Heart right ventricle (tissue), 16 donors: Measurements from ENCODE around the gene TSPAN9. TPM values are rescaled to one million over a fixed set of nuclear protein-coding genes. Genes with fewer than 3 reads are reported as not detected.
A peak's percentile ranks its signal among the peaks of the same experiment; 100 is the strongest.

Experiments
- ATAC-seq, 8 donors: fragments of 200-7000 bp; cut with Tn5 transposase; one replicate each; pipeline ENCODE4 v1.9.1; 2020; ENCODE audit warnings: mild to moderate bottlenecking in 8 of 8, moderate library complexity in 8 of 8, moderate number of reproducible peaks in 1 of 8
- DNase-seq, 2 donors: peaks; one replicate each; pipeline ENCODE4 v3.0.0-alpha.2; 2020
- H3K27ac ChIP-seq, 10 donors: fragments of 200-600 bp; sonication (generic) in 2 of 10; one replicate each; pipeline versions ENCODE4 v1.5.0 to v1.8.0; 2020 to 2022; ENCODE audit warnings: mild to moderate bottlenecking in 3 of 10
- H3K27me3 ChIP-seq, 7 donors: fragments of 200-600 bp; one replicate each; pipeline ENCODE4 v1.8.0; 2021 to 2022; ENCODE audit warnings: mild to moderate bottlenecking in 2 of 7
- H3K36me3 ChIP-seq, 9 donors: fragments of 200-600 bp; sonication (generic) in 1 of 9; one replicate each; pipeline versions ENCODE4 v1.5.0 to v1.8.0; 2020 to 2022; ENCODE audit warnings: mild to moderate bottlenecking in 2 of 9
- H3K4me1 ChIP-seq, 9 donors: fragments of 200-600 bp; sonication (generic) in 1 of 9; one replicate each; pipeline versions ENCODE4 v1.5.0 to v1.8.0; 2020 to 2022; ENCODE audit warnings: mild to moderate bottlenecking in 4 of 9
- H3K4me3 ChIP-seq, 10 donors: fragments of 200-600 bp; sonication (generic) in 2 of 10; one replicate each; pipeline versions ENCODE4 v1.5.0 to v1.8.0; 2020 to 2022; ENCODE audit warnings: mild to moderate bottlenecking in 7 of 10, moderate library complexity in 2 of 10
- H3K9me3 ChIP-seq, 11 donors: fragments of 200-600 bp in 10 of 11; sonication (generic) in 2 of 11; one replicate each; pipeline versions ENCODE4 v1.5.0 to v1.8.0; 2013 to 2022; ENCODE audit warnings: mild to moderate bottlenecking in 2 of 11, control low read depth in 1 of 11, moderate library complexity in 1 of 11
- WGBS, 2 donors: extraction: QIAGEN DNeasy Blood & Tissue Kit; methylation state at CpG; one replicate each; pipeline ENCODE4 v1.1.7; 2013; ENCODE audit warnings: inconsistent platforms in 1 of 2; 5-methylcytosine and 5-hydroxymethylcytosine counted together
- intact Hi-C, 10 donors: fragments of 100-400 bp; cut with DNase I; formaldehyde crosslinking; loops; one replicate each; pipeline versions ENCODE4 v1.11.1 to v1.14.2; 2022
- polyA plus RNA-seq, 2 donors: library from polyadenylated mRNA; stranded (reverse); fragments of 200-250 nt; gene quantifications; one replicate each; pipeline ENCODE4 v1.2.3, GENCODE V29; 2013
- total RNA-seq, 10 donors: library from RNA; stranded (reverse); fragmentation: NEBNext Ultra II Directional in 3 of 10; extraction: Animal tissue kit (Norgen Biotek cat#: 25700) in 3 of 10; gene quantifications; one replicate each; pipeline versions ENCODE4 v1.2.1 to v1.2.4, GENCODE V29; 2021 to 2023
- TF ChIP-seq, protein P1 (sequence below), 9 donors: fragments of 200-600 bp; sonication (generic) in 2 of 9; IDR thresholded peaks; one replicate each; pipeline versions ENCODE4 v1.5.0 to v1.8.0; 2021 to 2022; ENCODE audit warnings: antibody characterized with exemption in 9 of 9, mild to moderate bottlenecking in 5 of 9, moderate library complexity in 1 of 9
- donor health status: Arrhythmogenic right ventricular cardiomyopathy.
- donor health status: ischemic (EF 13 %, LVEDD 7.1; RV severe dilation, severe dysfunction).
- donor health status: healthy with polysubstance abuse.
- donor health status: DM: no; HTN: yes; CAD: no.
- donor health status: DM: no; HTN: no; CAD: no.
- donor health status: ischemic (EF 25% LVEDD 6.9; RV normal size, moderate dysfunction).
- donor health status: ischemic (EF 25% LVEDD 5.7; RV mildly dilated, moderate dysfunction).
- donor health status: healthy.
- donor health status: DM: yes; HTN: yes; CAD: no.
- donor health status: Ischemic cardiomyopathy.
- donor health status: ischemic (EF 35%, LVEDD 5.7; RV mildly dilated, moderate dysfunction).
- donor health status: nonischemic (EF 11% LVEDD 7.7; RV severe dilation, severe dysfunction).
- donor health status: DM: yes; HTN: yes; CAD: no.
- donor health status: PGD.
- donor health status: ischemic (EF 29% LVEDD 5.4; RV normal size, mild dysfunction).
- donor health status: nonischemic (EF 23%, LVEDD 6.1; RV moderate dilation, normal function).

TSPAN9 gene
- total and polyA plus RNA-seq, 12 donors = 63.0 to 401 (median 251) TPM

DNA sequence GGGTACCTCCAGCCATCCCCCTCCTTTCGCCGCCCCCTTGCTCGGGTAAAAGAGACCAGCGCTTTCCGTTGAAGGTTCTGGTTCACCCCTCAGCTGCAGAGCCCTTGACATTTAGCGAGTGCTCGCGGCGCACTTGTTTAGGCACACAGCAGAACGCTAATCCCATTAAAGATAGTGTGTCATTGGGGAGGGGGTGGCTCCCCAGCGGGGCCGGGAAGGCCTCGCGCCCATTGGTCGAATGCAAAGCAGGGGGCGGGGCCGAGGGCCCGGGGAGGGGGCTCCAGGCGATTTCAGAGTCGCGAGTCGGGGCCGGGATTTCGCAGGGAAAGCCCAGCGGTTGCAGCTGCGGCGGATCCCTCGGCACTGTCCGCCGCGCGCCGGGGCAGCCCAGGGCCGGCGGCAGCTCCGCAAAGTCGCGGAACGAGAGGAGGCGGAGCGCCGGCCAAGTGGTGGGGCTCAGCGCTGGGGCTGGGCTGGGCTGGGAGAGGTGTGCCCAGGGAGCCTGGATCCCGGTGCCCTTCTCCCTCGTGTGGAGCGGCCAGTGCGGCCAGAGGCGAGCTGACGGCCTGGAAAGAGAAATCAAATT lies 122.9 kb downstream of the TSPAN9 start:
- H3K4me3 ChIP-seq = peak overlapping the region; percentile 41 to 79 (median 58)
- WGBS, 2 donors = 3 to 25% methylated on average over 44 to 49 of the region's 49 CpGs
- peak overlapping the region; percentile 43 to 93 (median 86) for H3K27ac ChIP-seq
- peaks cover 0 to 42% (median 0%) of the 10 kb centered on the region in 7 donors for H3K27me3 ChIP-seq
- no peaks in the 10 kb centered on the region for H3K9me3 ChIP-seq
- peak; percentile 49 to 75 (median 63) for ATAC-seq
- H3K36me3 ChIP-seq = no peaks in the 10 kb centered on the region
- intact Hi-C loops = loop anchor here in 8 of 10 donors (2.0 to 10.0 kb wide), 11 partner anchors 52 to 128 kb away; partner anchors contain the start of gene TSPAN9 (in 2 of the 8)
- H3K4me1 ChIP-seq = peaks cover 18 to 57% (median 34%) of the 10 kb centered on the region in 9 donors
- peak; percentile 62 to 68 for DNase-seq
- TF ChIP-seq, protein P1, sequence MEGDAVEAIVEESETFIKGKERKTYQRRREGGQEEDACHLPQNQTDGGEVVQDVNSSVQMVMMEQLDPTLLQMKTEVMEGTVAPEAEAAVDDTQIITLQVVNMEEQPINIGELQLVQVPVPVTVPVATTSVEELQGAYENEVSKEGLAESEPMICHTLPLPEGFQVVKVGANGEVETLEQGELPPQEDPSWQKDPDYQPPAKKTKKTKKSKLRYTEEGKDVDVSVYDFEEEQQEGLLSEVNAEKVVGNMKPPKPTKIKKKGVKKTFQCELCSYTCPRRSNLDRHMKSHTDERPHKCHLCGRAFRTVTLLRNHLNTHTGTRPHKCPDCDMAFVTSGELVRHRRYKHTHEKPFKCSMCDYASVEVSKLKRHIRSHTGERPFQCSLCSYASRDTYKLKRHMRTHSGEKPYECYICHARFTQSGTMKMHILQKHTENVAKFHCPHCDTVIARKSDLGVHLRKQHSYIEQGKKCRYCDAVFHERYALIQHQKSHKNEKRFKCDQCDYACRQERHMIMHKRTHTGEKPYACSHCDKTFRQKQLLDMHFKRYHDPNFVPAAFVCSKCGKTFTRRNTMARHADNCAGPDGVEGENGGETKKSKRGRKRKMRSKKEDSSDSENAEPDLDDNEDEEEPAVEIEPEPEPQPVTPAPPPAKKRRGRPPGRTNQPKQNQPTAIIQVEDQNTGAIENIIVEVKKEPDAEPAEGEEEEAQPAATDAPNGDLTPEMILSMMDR (IDR thresholded peaks at IDR 0.05) = no peak

DNA sequence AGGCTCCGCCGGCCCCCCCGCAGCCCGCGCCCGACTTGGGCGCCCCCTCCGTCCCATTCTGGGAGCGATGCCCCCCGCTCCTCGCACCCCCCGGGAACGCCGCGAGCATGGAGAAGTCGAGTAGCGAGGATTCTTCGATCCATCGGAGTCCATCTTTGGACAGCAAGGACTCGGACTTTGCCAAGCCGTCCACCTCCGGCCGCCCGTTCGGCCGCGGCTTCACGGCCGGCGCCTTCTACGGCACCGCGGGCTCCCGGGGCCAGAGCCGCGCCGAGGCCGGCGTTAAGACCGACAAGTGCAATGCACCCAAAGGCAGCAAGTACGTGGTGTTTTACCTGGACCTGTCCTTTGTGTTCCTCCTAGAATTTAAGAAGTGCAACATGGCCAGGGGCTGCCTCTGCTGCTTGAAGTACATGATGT lies 123.6 kb downstream of the TSPAN9 start:
- DNase-seq = no peak
- no peaks in the 10 kb centered on the region for H3K9me3 ChIP-seq
- H3K27me3 ChIP-seq = peaks cover 0 to 42% (median 0%) of the 10 kb centered on the region in 7 donors
- 23 to 31% methylated on average over 41 of the region's 41 CpGs for WGBS, 2 donors
- H3K4me3 ChIP-seq = peak overlapping the region; percentile 41 to 79 (median 58)
- intact Hi-C loops = loop anchor here in 8 of 10 donors (2.0 to 10.0 kb wide), 11 partner anchors 51 to 129 kb away; partner anchors contain the start of gene TSPAN9 (in 2 of the 8)
- H3K4me1 ChIP-seq = peaks cover 21 to 57% (median 41%) of the 10 kb centered on the region in 9 donors
- TF ChIP-seq, protein P1 (IDR thresholded peaks at IDR 0.05) = peak in 1 of 9 donors; percentile 4
- H3K27ac ChIP-seq = peak overlapping the region; percentile 43 to 93 (median 86)
- no peaks in the 10 kb centered on the region for H3K36me3 ChIP-seq
- no peak for ATAC-seq

DNA sequence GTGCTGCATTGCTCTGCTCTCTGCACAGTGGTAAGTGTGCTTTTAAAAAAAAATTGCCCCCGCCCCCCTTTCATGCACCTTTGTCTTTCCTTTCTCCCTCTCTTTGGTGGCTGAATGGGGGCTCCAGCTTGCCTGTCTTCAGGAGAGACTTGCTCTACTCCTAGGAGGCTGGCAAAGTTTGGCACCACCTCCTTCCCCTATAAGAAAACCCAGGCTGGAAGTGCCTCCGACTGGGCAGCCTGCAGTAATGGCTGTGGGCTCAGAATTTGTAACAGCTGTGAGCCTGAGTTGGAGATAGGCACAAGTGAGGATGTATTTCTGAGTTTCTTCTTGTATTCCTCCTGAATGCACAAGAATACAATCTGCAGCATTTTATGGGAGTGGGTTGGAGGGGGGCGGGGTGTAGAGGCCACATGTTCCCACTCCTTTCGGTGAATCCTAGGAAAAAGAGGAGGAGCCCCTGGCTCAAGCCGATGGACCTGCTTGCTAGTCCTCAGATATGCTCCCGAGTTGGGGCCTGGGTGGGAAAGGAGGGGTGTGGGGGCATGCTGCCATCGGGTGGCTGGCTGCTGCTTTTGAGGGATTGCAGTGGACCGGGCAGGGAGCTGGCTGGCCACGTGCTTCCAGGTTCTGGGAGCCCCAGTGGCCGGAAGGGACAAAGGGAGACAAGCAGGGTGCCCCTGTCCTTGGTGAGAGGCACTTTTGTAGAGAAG lies 124.3 kb downstream of the TSPAN9 start:
- 46 to 64% methylated on average over 10 of the region's 10 CpGs for WGBS, 2 donors
- H3K27me3 ChIP-seq = peaks cover 0 to 42% (median 0%) of the 10 kb centered on the region in 7 donors
- peaks cover 27 to 62% (median 48%) of the 10 kb centered on the region in 9 donors for H3K4me1 ChIP-seq
- peak in 1 of 2 donors; percentile 63 for DNase-seq
- intact Hi-C loops = loop anchor here (2.0 to 10.0 kb wide), 14 partner anchors 51 to 129 kb away; partner anchors contain the start of gene TSPAN9 (in 2 of the 10)
- peak overlapping the region; percentile 62 to 93 (median 86) for H3K27ac ChIP-seq
- ATAC-seq = peak; percentile 3 to 40 (median 24)
- peak overlapping the region; percentile 41 to 79 (median 58) for H3K4me3 ChIP-seq
- no peaks in the 10 kb centered on the region for H3K9me3 ChIP-seq
- TF ChIP-seq, protein P1 (IDR thresholded peaks at IDR 0.05) = no peak
- peaks cover 0 to under 1% (median 0%) of the 10 kb centered on the region in 9 donors for H3K36me3 ChIP-seq

DNA sequence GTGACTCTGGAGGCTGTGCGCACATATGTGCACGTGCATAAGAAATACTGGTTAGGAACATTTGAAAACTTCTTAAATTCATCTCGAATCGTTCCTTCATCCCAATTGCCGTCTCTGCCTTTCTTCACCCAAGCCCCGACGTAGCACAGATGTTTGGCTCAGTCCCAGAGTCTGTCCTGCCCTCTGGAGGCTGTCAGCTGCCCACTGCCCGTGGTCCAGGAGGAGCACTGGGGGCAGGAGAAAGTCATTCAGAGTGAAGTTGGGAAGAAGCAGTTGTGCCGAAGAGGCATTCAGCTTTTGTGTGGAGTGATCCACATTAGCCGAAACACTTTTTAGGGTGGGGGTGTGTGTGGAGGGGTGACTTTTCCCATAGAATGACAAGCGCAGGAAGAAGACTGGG lies 124.9 kb downstream of the TSPAN9 start:
- no peaks in the 10 kb centered on the region for H3K9me3 ChIP-seq
- peaks cover 0 to 5% (median 0%) of the 10 kb centered on the region in 9 donors for H3K36me3 ChIP-seq
- peak overlapping the region; percentile 41 to 79 (median 58) for H3K4me3 ChIP-seq
- DNase-seq (peak in 1 of 2 donors; percentile 39), ATAC-seq (peak in 4 of 8 donors; percentile 24 to 40 (median 34))
- peaks cover 0 to 42% (median 0%) of the 10 kb centered on the region in 7 donors for H3K27me3 ChIP-seq
- 35 to 58% methylated on average over 11 of the region's 11 CpGs for WGBS, 2 donors
- H3K27ac ChIP-seq = peak overlapping the region; percentile 62 to 93 (median 86)
- H3K4me1 ChIP-seq = peaks cover 27 to 68% (median 53%) of the 10 kb centered on the region in 9 donors
- intact Hi-C loops = loop anchor here (2.0 to 10.0 kb wide), 13 partner anchors 50 to 130 kb away; partner anchors contain the start of gene TSPAN9 (in 2 of the 10)
- TF ChIP-seq, protein P1 (IDR thresholded peaks at IDR 0.05) = peak in 2 of 9 donors; percentile 12 to 29
